ENCODE measurements around the gene JAK2. TPM values are rescaled to one million over a fixed set of nuclear protein-coding genes. Genes with fewer than 3 reads are reported as not detected.

The JAK2 gene
- total RNA-seq, 1 experiment from 2014 or later, result 3.3 TPM

DNA sequence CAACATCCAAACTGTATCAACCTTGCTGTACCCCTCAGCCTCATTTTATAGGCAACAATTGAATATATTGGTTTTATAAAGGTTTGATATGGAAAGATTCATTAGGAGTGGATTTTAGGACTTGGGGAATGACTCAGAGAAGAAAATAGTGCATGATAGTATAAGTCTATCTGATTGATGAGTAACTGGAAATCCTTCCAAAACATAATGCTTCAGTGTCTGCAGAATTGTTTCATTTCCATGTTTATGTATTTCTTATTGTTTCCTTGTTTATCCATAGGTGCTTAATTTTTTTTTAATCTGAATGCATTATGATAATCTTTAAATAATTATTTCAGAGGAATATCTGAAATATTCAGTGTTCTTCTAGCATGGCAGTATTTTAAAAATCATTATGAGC lies 12.6 kb downstream of the JAK2 start (continued):
- TF ChIP-seq, protein P1, sequence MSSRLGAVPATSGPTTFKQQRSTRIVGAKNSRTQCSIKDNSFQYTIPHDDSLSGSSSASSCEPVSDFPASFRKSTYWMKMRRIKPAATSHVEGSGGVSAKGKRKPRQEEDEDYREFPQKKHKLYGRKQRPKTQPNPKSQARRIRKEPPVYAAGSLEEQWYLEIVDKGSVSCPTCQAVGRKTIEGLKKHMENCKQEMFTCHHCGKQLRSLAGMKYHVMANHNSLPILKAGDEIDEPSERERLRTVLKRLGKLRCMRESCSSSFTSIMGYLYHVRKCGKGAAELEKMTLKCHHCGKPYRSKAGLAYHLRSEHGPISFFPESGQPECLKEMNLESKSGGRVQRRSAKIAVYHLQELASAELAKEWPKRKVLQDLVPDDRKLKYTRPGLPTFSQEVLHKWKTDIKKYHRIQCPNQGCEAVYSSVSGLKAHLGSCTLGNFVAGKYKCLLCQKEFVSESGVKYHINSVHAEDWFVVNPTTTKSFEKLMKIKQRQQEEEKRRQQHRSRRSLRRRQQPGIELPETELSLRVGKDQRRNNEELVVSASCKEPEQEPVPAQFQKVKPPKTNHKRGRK (CRISPR knock-in tag; IDR thresholded peaks at IDR 0.05; ENCODE audit: borderline replicate concordance), result no peak

- TF ChIP-seq ZNF423 (CRISPR knock-in tag; IDR thresholded peaks at IDR 0.05) (no peak), MLX (CRISPR knock-in tag; IDR thresholded peaks at IDR 0.05) (no peak), EMX1 (CRISPR knock-in tag; IDR thresholded peaks at IDR 0.05) (no peak)
- TF ChIP-seq, protein P2, sequence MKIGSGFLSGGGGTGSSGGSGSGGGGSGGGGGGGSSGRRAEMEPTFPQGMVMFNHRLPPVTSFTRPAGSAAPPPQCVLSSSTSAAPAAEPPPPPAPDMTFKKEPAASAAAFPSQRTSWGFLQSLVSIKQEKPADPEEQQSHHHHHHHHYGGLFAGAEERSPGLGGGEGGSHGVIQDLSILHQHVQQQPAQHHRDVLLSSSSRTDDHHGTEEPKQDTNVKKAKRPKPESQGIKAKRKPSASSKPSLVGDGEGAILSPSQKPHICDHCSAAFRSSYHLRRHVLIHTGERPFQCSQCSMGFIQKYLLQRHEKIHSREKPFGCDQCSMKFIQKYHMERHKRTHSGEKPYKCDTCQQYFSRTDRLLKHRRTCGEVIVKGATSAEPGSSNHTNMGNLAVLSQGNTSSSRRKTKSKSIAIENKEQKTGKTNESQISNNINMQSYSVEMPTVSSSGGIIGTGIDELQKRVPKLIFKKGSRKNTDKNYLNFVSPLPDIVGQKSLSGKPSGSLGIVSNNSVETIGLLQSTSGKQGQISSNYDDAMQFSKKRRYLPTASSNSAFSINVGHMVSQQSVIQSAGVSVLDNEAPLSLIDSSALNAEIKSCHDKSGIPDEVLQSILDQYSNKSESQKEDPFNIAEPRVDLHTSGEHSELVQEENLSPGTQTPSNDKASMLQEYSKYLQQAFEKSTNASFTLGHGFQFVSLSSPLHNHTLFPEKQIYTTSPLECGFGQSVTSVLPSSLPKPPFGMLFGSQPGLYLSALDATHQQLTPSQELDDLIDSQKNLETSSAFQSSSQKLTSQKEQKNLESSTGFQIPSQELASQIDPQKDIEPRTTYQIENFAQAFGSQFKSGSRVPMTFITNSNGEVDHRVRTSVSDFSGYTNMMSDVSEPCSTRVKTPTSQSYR (CRISPR knock-in tag; IDR thresholded peaks at IDR 0.05), result no peak
- DNase-seq (ENCODE audit: low spot score), result no peak
Measured at GRCh38 chr9:5002811-5003210, 17.7 kb downstream of the JAK2 start.

DNA sequence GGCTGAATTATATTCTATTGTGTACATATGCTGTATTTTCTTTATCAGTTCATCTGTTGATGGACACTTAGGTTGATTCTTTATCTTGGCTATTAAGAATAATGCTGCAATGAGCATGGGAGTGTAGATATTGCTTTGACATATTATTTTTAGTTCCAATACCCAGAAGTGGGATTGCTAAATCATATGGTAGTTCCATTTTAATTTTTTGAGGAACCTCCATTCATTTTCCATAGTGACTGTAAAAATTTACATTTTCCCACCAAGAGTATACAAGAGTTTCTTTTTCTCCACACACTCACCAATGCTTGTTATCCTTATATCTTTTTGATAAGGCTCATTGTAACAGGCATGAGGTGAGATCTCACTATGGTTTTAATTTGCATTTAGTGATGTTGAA lies 19.4 kb downstream of the JAK2 start:
- Mint-ChIP-seq H3K9me3 (peaks cover 31% of the 10 kb centered on the region), H3K27me3 (ENCODE audit: low read depth) (no peaks in the 10 kb centered on the region), H3K4me3 (no peak overlapping the region), H3K36me3 (peaks cover 23% of the 10 kb centered on the region), H3K27ac (no peak overlapping the region), H3K4me1 (peaks cover 19% of the 10 kb centered on the region)
- DNase-seq (ENCODE audit: low spot score), result no peak
- TF ChIP-seq MXD4 (CRISPR knock-in tag; IDR thresholded peaks at IDR 0.05; ENCODE audit: borderline replicate concordance) (no peak), CREM (CRISPR knock-in tag; IDR thresholded peaks at IDR 0.05) (no peak), ZNF219 (CRISPR knock-in tag; IDR thresholded peaks at IDR 0.05; ENCODE audit: borderline replicate concordance) (no peak)
- TF ChIP-seq, protein P1 (CRISPR knock-in tag; IDR thresholded peaks at IDR 0.05; ENCODE audit: borderline replicate concordance), result no peak
- CTCF ChIA-PET, result no interaction called here
- no peak for ATAC-seq
- POLR2A ChIA-PET, result no interaction called here

More at GRCh38 chr9:5002811-5003210, 17.7 kb downstream of the JAK2 start:
- peaks cover 31% of the 10 kb centered on the region for H3K9me3 Mint-ChIP-seq
- POLR2A ChIA-PET, result no interaction called here
- H3K27me3 Mint-ChIP-seq (ENCODE audit: low read depth), result no peaks in the 10 kb centered on the region
- H3K4me1 Mint-ChIP-seq, result peaks cover 16% of the 10 kb centered on the region
- no peak overlapping the region for H3K27ac Mint-ChIP-seq
- H3K4me3 Mint-ChIP-seq, result no peak overlapping the region
- peaks cover 23% of the 10 kb centered on the region for H3K36me3 Mint-ChIP-seq
- CTCF ChIA-PET, result no interaction called here
- no peak for ATAC-seq

DNA sequence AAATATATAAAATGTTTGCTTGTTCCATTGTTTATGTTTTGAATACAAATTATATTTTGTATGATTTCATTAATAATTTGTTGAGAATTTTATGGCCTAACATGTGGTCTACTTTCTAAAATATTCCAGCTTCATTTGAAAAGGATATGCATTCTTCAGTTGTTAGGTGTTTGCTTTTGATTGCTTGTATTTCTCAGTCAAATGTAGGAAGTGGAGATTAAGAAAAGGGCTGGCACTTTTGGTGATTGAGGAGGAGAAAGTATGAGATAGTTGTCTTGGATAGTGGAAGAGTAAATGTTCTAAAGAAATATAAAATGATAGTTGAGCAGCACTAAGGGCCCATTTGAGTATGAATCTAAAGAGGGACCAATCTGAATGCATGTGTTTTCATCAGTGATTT lies 23.1 kb downstream of the JAK2 start:
- Mint-ChIP-seq H3K27ac (no peak overlapping the region), H3K4me1 (peaks cover 3% of the 10 kb centered on the region; the same call in 1 of the 2 replicates), H3K36me3 (peaks cover 18% of the 10 kb centered on the region), H3K4me3 (no peak overlapping the region), H3K9me3 (peaks cover 24% of the 10 kb centered on the region), H3K27me3 (ENCODE audit: low read depth) (no peaks in the 10 kb centered on the region)
- ATAC-seq (no peak), DNase-seq (ENCODE audit: low spot score) (no peak)
- POLR2A ChIA-PET, result no interaction called here
- CTCF ChIA-PET, result no interaction called here
- TF ChIP-seq E2F5 (CRISPR knock-in tag; IDR thresholded peaks at IDR 0.05), result no peak
- TF ChIP-seq CREM (CRISPR knock-in tag; IDR thresholded peaks at IDR 0.05), result no peak
- TF ChIP-seq, protein P3, sequence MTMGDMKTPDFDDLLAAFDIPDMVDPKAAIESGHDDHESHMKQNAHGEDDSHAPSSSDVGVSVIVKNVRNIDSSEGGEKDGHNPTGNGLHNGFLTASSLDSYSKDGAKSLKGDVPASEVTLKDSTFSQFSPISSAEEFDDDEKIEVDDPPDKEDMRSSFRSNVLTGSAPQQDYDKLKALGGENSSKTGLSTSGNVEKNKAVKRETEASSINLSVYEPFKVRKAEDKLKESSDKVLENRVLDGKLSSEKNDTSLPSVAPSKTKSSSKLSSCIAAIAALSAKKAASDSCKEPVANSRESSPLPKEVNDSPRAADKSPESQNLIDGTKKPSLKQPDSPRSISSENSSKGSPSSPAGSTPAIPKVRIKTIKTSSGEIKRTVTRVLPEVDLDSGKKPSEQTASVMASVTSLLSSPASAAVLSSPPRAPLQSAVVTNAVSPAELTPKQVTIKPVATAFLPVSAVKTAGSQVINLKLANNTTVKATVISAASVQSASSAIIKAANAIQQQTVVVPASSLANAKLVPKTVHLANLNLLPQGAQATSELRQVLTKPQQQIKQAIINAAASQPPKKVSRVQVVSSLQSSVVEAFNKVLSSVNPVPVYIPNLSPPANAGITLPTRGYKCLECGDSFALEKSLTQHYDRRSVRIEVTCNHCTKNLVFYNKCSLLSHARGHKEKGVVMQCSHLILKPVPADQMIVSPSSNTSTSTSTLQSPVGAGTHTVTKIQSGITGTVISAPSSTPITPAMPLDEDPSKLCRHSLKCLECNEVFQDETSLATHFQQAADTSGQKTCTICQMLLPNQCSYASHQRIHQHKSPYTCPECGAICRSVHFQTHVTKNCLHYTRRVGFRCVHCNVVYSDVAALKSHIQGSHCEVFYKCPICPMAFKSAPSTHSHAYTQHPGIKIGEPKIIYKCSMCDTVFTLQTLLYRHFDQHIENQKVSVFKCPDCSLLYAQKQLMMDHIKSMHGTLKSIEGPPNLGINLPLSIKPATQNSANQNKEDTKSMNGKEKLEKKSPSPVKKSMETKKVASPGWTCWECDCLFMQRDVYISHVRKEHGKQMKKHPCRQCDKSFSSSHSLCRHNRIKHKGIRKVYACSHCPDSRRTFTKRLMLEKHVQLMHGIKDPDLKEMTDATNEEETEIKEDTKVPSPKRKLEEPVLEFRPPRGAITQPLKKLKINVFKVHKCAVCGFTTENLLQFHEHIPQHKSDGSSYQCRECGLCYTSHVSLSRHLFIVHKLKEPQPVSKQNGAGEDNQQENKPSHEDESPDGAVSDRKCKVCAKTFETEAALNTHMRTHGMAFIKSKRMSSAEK (CRISPR knock-in tag; IDR thresholded peaks at IDR 0.05; ENCODE audit: borderline replicate concordance), result no peak
- TF ChIP-seq CBFB (CRISPR knock-in tag; IDR thresholded peaks at IDR 0.05; ENCODE audit: low read depth), result no peak
- TF ChIP-seq, protein P4, sequence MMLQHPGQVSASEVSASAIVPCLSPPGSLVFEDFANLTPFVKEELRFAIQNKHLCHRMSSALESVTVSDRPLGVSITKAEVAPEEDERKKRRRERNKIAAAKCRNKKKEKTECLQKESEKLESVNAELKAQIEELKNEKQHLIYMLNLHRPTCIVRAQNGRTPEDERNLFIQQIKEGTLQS (CRISPR knock-in tag; conservative IDR thresholded peaks at IDR 0.05), result no peak
- no peak for TF ChIP-seq RELA (CRISPR knock-in tag; IDR thresholded peaks at IDR 0.05; ENCODE audit: borderline replicate concordance)
- TF ChIP-seq AR (CRISPR knock-in tag; IDR thresholded peaks at IDR 0.05), result no peak
